Activated CD4-positive, alpha-beta memory T cell treated with anti-CD3 and anti-CD28 coated beads, Interleukin-2, amount 10 ng/mL, durations not matched to agents 7 days and 5 days (primary cell): ENCODE results near the gene PAK4. TPM values are rescaled to one million over a fixed set of nuclear protein-coding genes. Genes with fewer than 3 reads are reported as not detected.

ENCODE experiments used
- total RNA-seq, 2 experiments: library from RNA; stranded (reverse); gene quantifications; one replicate each; pipeline ENCODE4 v1.2.3, GENCODE V29; 2021

Gene PAK4
- total RNA-seq, 2 experiments from 2014 or later, result 16.2 to 19.6 TPM

Other genes starting within 250 kb of the PAK4 start
- 10 to 100 TPM; 79.9 to 82.2 TPM for gene RINL, start 247.5 kb upstream of the PAK4 start, total RNA-seq
- 10 to 100 TPM; 51.4 to 53.2 TPM for gene SIRT2, start 226.2 kb upstream of the PAK4 start, total RNA-seq
- 10 to 100 TPM; 40.2 to 40.8 TPM for gene NFKBIB, start 225.8 kb upstream of the PAK4 start, total RNA-seq
- gene CCER2, start 213.6 kb upstream of the PAK4 start, total RNA-seq, result under 1 TPM; 0.80 to 0.83 TPM
- 10 to 100 TPM; 28.4 to 32.7 TPM for gene SARS2, start 195.0 kb upstream of the PAK4 start, total RNA-seq
- 10 to 100 TPM; 44.6 to 48.5 TPM for gene MRPS12, start 194.8 kb upstream of the PAK4 start, total RNA-seq
- under 1 TPM in 1 of 2 experiments, not detected in 1; 0.20 TPM for gene FBXO17, start 150.0 kb upstream of the PAK4 start, total RNA-seq
- under 1 TPM in 1 of 2 experiments, not detected in 1; 0.18 TPM for gene FBXO27, start 93.2 kb upstream of the PAK4 start, total RNA-seq
- gene ACP7, start 41.4 kb upstream of the PAK4 start, total RNA-seq, result not detected
- not detected for gene NCCRP1, start 71.2 kb downstream of the PAK4 start, total RNA-seq
- gene SYCN, start 78.5 kb downstream of the PAK4 start, total RNA-seq, result not detected
- gene IFNL3, start 119.2 kb downstream of the PAK4 start, total RNA-seq, result not detected
- not detected for gene IFNL4, start 123.1 kb downstream of the PAK4 start, total RNA-seq
- gene IFNL2, start 142.6 kb downstream of the PAK4 start, total RNA-seq, result not detected
- gene IFNL1, start 170.6 kb downstream of the PAK4 start, total RNA-seq, result under 1 TPM; 0.38 to 0.43 TPM
- 1 to 10 TPM; 9.2 to 9.3 TPM for gene LRFN1, start 195.1 kb downstream of the PAK4 start, total RNA-seq
- 100 to 1,000 TPM; 705 to 721 TPM for gene GMFG, start 210.3 kb downstream of the PAK4 start, total RNA-seq
- gene SAMD4B, start 216.6 kb downstream of the PAK4 start, total RNA-seq, result 10 to 100 TPM; 53.9 to 54.8 TPM